Right cardiac atrium (tissue), 5 donors: Measurements from ENCODE around the gene CAMP. TPM values are rescaled to one million over a fixed set of nuclear protein-coding genes. Genes with fewer than 3 reads are reported as not detected.
A peak's percentile ranks its signal among the peaks of the same experiment; 100 is the strongest.

Experiments used
- ATAC-seq, 2 donors: fragments of 200-7000 bp; cut with Tn5 transposase; one replicate each; pipeline versions ENCODE4 v1.8.0 to v1.9.1; 2020; ENCODE audit warnings: moderate library complexity in 2 of 2, mild to moderate bottlenecking in 1 of 2
- DNase-seq, 3 donors: peaks; one replicate each; pipeline ENCODE4 v3.0.0-alpha.2; 2020
- H3K27ac ChIP-seq: one replicate; pipeline ENCODE4 v1.5.1; 2013; ENCODE audit warnings: mild to moderate bottlenecking, low read length, control low read depth, moderate library complexity
- H3K27me3 ChIP-seq: one replicate; pipeline ENCODE4 v1.6.1; 2013; ENCODE audit not compliant: control insufficient read depth, insufficient read depth
- H3K4me1 ChIP-seq: one replicate; pipeline ENCODE4 v1.6.1; 2013; ENCODE audit warnings: low read length; ENCODE audit not compliant: control insufficient read depth, insufficient read depth
- H3K4me3 ChIP-seq: one replicate; pipeline ENCODE4 v1.5.1; 2013; ENCODE audit warnings: low read length, control low read depth
- H3K9me3 ChIP-seq: one replicate; pipeline ENCODE4 v1.6.1; 2013; ENCODE audit warnings: low read length; ENCODE audit not compliant: control insufficient read depth
- WGBS: extraction: QIAGEN DNeasy Blood & Tissue Kit; methylation state at CpG from one replicate; pipeline ENCODE4 v1.1.7; 2013; 5-methylcytosine and 5-hydroxymethylcytosine counted together
- intact Hi-C, 4 donors: fragments of 100-400 bp; cut with DNase I; formaldehyde crosslinking; loops; one replicate each; pipeline versions ENCODE4 v1.11.0 to v1.14.0; 2022 to 2023
- long read RNA-seq, 4 donors: library from polyadenylated mRNA; unstranded; transcript quantifications; one replicate each; pipeline ENCODE4 v2.0.0, GENCODE V29; 2020 to 2021
- polyA plus RNA-seq: library from polyadenylated mRNA; stranded (reverse); fragments of 200-250 nt; gene quantifications from one replicate; pipeline ENCODE4 v1.2.3, GENCODE V29; 2013
- total RNA-seq, 4 donors: library from RNA; stranded (reverse); fragmentation: NEBNext Ultra II Directional; extraction: Animal tissue kit (Norgen Biotek cat#: 25700); gene quantifications; one replicate each; pipeline ENCODE4 v1.2.1, GENCODE V29; 2021
- donor health status: healthy with polysubstance abuse.
- donor health status: DM: no; HTN: yes; CAD: no.
- donor health status: DM: no; HTN: no; CAD: no.
- donor health status: DM: no; HTN: yes; CAD: no; lungs with severe emphysema.
- donor health status: DM: yes; HTN: yes; CAD: no.

The CAMP gene
- total RNA-seq: 1 to 10 TPM in 1 of 4 donors, under 1 TPM in 3; 0.50 to 2.1 (median 0.73) TPM
- polyA plus RNA-seq: 1.8 TPM
- long read RNA-seq, donor 1, partial matches to known transcripts: 0 of 3 reads
- long read RNA-seq, donor 1, other reads (novel, unspliced or antisense): 0 of 3 reads
- long read RNA-seq, donor 2, partial matches to known transcripts: 0 of 1 reads
- long read RNA-seq, donor 2, other reads (novel, unspliced or antisense): 0 of 1 reads
- long read RNA-seq, donor 3: 0 reads
- long read RNA-seq, donor 4: 0 reads

- peak; percentile 82 to 91 (median 91) for DNase-seq
- intact Hi-C loops: no loop called here
- no peak within 1 kb of the TSS for H3K27ac ChIP-seq
- WGBS: 86% methylated on average over 11 of the region's 11 CpGs
- no peaks in the 10 kb centered on the region for H3K9me3 ChIP-seq
- H3K4me3 ChIP-seq: no peak within 1 kb of the TSS
- no peaks in the 10 kb centered on the region for H3K4me1 ChIP-seq
- no peaks in the 10 kb centered on the region for H3K27me3 ChIP-seq
- ATAC-seq: peak; percentile 33 to 68
Observed at GRCh38 chr3:48222616-48223513, at the start of gene CAMP. Gene CAMP (plus strand): TSS chr3:48223495. CDS start chr3:48223512, 17 bp downstream.

GRCh38 chr3:48178072-48178471, 45.2 kb upstream of the CAMP start:
- intact Hi-C loops: no loop called here
- 83% methylated on average over 2 of the region's 2 CpGs for WGBS
- Histone ChIP-seq H3K4me3 (no peak overlapping the region), H3K27ac (no peak overlapping the region), H3K4me1 (no peaks in the 10 kb centered on the region), H3K9me3 (no peaks in the 10 kb centered on the region), H3K27me3 (no peaks in the 10 kb centered on the region)
- DNase-seq (no peak), ATAC-seq (peak in 1 of 2 donors; percentile 41)

- intact Hi-C loops: no loop called here
- DNase-seq (no peak), ATAC-seq (no peak)
- Histone ChIP-seq H3K9me3 (no peaks in the 10 kb centered on the region), H3K27me3 (no peaks in the 10 kb centered on the region), H3K4me1 (no peaks in the 10 kb centered on the region), H3K27ac (no peak overlapping the region), H3K4me3 (no peak overlapping the region)
- 97% methylated on average over 5 of the region's 5 CpGs for WGBS
Observed at GRCh38 chr3:48180021-48180420, 43.3 kb upstream of the CAMP start.

GRCh38 chr3:48180531-48181253, 42.6 kb upstream of the CAMP start:
- Histone ChIP-seq H3K4me1 (no peaks in the 10 kb centered on the region), H3K27ac (no peak overlapping the region), H3K9me3 (no peaks in the 10 kb centered on the region), H3K27me3 (no peaks in the 10 kb centered on the region), H3K4me3 (no peak overlapping the region)
- DNase-seq (no peak), ATAC-seq (no peak)
- WGBS: 90% methylated on average over 5 of the region's 5 CpGs
- intact Hi-C loops: no loop called here

GRCh38 chr3:48184299-48184698, 39.0 kb upstream of the CAMP start:
- no peak for DNase-seq
- ATAC-seq: no peak

GRCh38 chr3:48185129-48185528, 38.2 kb upstream of the CAMP start:
- ATAC-seq (no peak), DNase-seq (no peak)
- no peaks in the 10 kb centered on the region for H3K27me3 ChIP-seq
- H3K27ac ChIP-seq: no peak overlapping the region
- 93% methylated on average over 4 of the region's 4 CpGs for WGBS
- H3K4me1 ChIP-seq: no peaks in the 10 kb centered on the region
- no peaks in the 10 kb centered on the region for H3K9me3 ChIP-seq
- H3K4me3 ChIP-seq: no peak overlapping the region
- intact Hi-C loops: no loop called here

More at GRCh38 chr3:48184299-48184698, 39.0 kb upstream of the CAMP start:
- Histone ChIP-seq H3K4me3 (no peak overlapping the region), H3K9me3 (no peaks in the 10 kb centered on the region), H3K27ac (no peak overlapping the region), H3K4me1 (no peaks in the 10 kb centered on the region), H3K27me3 (no peaks in the 10 kb centered on the region)
- WGBS: 91% methylated on average over 2 of the region's 2 CpGs
- intact Hi-C loops: no loop called here

GRCh38 chr3:48186631-48187300, 36.5 kb upstream of the CAMP start:
- no peak for ATAC-seq
- no peaks in the 10 kb centered on the region for H3K27me3 ChIP-seq
- DNase-seq: no peak
- H3K9me3 ChIP-seq: no peaks in the 10 kb centered on the region
- WGBS: 31% methylated on average over 7 of the region's 7 CpGs
- no peak overlapping the region for H3K27ac ChIP-seq
- no peaks in the 10 kb centered on the region for H3K4me1 ChIP-seq
- H3K4me3 ChIP-seq: peak overlapping the region; percentile 58
- intact Hi-C loops: no loop called here

GRCh38 chr3:48187301-48187578, 36.1 kb upstream of the CAMP start:
- no peaks in the 10 kb centered on the region for H3K4me1 ChIP-seq
- H3K4me3 ChIP-seq: peak overlapping the region; percentile 58
- H3K27me3 ChIP-seq: no peaks in the 10 kb centered on the region
- DNase-seq (no peak), ATAC-seq (no peak)
- intact Hi-C loops: no loop called here
- WGBS: 9% methylated on average over 8 of the region's 8 CpGs
- no peak overlapping the region for H3K27ac ChIP-seq
- no peaks in the 10 kb centered on the region for H3K9me3 ChIP-seq

- WGBS: under 1% methylated on average over 87 of the region's 87 CpGs
- ATAC-seq: peak; percentile 45 to 63
- intact Hi-C loops: no loop called here
- Histone ChIP-seq H3K27ac (no peak overlapping the region), H3K27me3 (no peaks in the 10 kb centered on the region), H3K4me1 (no peaks in the 10 kb centered on the region), H3K4me3 (peak overlapping the region; percentile 58), H3K9me3 (no peaks in the 10 kb centered on the region)
- peak in 2 of 3 donors; percentile 65 to 92 for DNase-seq
Observed at GRCh38 chr3:48187579-48188265, 35.6 kb upstream of the CAMP start.
